ENCODE measurements around the gene ADGRG6. TPM values are rescaled to one million over a fixed set of nuclear protein-coding genes. Genes with fewer than 3 reads are reported as not detected.

Gene ADGRG6
- total and polyA plus RNA-seq, 9 of the 15 experiments (the other 6 are each of a cell fraction or from before 2014, with no cell fraction given): under 0.01 to 0.11 (median 0.05) TPM; not detected in 5

DNA sequence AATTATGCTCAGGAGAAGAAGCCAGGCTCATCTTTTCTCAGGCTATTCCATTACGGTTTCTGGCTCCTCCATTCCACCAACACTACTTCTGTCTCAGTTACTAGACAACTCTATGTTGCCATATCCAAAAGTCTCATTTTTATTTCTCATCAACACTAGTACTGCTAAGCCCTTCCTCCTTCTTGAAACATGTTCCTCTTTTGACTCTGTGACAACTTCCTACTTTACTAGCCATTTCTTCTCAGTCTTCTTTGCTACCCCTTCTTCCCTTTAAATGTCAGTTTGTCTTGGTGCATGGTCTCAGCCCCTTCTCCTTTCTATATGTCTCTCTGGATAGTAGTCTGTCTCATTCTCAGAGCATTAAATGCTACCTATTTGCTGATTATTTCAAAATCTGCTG is 7.1 kb upstream of the ADGRG6 start (continued):
- TF ChIP-seq ZNF644 (tag; IDR thresholded peaks at IDR 0.05; ENCODE audit: low read depth): no peak
- TF ChIP-seq, protein P1, sequence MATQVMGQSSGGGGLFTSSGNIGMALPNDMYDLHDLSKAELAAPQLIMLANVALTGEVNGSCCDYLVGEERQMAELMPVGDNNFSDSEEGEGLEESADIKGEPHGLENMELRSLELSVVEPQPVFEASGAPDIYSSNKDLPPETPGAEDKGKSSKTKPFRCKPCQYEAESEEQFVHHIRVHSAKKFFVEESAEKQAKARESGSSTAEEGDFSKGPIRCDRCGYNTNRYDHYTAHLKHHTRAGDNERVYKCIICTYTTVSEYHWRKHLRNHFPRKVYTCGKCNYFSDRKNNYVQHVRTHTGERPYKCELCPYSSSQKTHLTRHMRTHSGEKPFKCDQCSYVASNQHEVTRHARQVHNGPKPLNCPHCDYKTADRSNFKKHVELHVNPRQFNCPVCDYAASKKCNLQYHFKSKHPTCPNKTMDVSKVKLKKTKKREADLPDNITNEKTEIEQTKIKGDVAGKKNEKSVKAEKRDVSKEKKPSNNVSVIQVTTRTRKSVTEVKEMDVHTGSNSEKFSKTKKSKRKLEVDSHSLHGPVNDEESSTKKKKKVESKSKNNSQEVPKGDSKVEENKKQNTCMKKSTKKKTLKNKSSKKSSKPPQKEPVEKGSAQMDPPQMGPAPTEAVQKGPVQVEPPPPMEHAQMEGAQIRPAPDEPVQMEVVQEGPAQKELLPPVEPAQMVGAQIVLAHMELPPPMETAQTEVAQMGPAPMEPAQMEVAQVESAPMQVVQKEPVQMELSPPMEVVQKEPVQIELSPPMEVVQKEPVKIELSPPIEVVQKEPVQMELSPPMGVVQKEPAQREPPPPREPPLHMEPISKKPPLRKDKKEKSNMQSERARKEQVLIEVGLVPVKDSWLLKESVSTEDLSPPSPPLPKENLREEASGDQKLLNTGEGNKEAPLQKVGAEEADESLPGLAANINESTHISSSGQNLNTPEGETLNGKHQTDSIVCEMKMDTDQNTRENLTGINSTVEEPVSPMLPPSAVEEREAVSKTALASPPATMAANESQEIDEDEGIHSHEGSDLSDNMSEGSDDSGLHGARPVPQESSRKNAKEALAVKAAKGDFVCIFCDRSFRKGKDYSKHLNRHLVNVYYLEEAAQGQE (IDR thresholded peaks at IDR 0.05; ENCODE audit: borderline replicate concordance): no peak
- TF ChIP-seq, protein P1 (CRISPR knock-in tag; IDR thresholded peaks at IDR 0.05; ENCODE audit: low read depth): no peak
- TF ChIP-seq CBX3 (IDR thresholded peaks at IDR 0.05; ENCODE audit: borderline replicate concordance in 1 of 2, low read length in 2 of 2): no peak
- TF ChIP-seq ZBTB1 (CRISPR knock-in tag; IDR thresholded peaks at IDR 0.05; ENCODE audit: borderline replicate concordance, low read depth): no peak
- TF ChIP-seq, protein P2, sequence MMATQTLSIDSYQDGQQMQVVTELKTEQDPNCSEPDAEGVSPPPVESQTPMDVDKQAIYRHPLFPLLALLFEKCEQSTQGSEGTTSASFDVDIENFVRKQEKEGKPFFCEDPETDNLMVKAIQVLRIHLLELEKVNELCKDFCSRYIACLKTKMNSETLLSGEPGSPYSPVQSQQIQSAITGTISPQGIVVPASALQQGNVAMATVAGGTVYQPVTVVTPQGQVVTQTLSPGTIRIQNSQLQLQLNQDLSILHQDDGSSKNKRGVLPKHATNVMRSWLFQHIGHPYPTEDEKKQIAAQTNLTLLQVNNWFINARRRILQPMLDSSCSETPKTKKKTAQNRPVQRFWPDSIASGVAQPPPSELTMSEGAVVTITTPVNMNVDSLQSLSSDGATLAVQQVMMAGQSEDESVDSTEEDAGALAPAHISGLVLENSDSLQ (IDR thresholded peaks at IDR 0.05): no peak
- TF ChIP-seq ZNF311 (CRISPR knock-in tag; IDR thresholded peaks at IDR 0.05): no peak
- no peak for TF ChIP-seq ZFPM2 (CRISPR knock-in tag; IDR thresholded peaks at IDR 0.05)
- no peak for TF ChIP-seq MBD2 (IDR thresholded peaks at IDR 0.05; ENCODE audit: borderline replicate concordance, low read depth)
